ENCODE data around the gene TMEM40.
A peak's percentile ranks its signal among the peaks of the same experiment; 100 is the strongest.
"Not testable (repeated sequence)": the region's sequence is repeated elsewhere in the genome, so short reads cannot be mapped to it uniquely, and the experiment has no call there.

Gene TMEM40

DNA sequence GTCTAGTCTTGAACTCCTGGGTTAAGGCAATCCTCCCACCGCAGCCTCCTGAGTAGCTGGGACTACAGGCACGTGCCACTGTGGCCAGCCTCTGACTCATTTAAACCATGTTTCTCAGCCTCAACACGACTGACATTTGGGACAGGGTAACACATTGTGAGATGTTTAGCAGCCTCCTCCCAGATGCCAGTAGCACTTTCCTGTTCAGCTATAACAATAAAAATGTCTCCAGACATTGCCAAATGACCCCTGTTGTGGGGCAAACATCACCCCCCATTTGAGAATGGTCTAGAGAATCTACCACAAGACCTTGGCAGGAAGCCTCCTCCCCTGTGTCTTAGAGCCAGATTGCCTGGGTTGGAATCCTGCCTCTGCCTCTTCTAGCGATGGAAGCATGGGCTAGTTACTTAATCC, 8.4 kb downstream of the TMEM40 start:
- peak; percentile 76 for DNase-seq (ENCODE audit: low spot score)

GRCh38 chr3:12750223-12750622, 8.8 kb downstream of the TMEM40 start:
- DNase-seq (ENCODE audit: low spot score), result peak; percentile 73

DNA sequence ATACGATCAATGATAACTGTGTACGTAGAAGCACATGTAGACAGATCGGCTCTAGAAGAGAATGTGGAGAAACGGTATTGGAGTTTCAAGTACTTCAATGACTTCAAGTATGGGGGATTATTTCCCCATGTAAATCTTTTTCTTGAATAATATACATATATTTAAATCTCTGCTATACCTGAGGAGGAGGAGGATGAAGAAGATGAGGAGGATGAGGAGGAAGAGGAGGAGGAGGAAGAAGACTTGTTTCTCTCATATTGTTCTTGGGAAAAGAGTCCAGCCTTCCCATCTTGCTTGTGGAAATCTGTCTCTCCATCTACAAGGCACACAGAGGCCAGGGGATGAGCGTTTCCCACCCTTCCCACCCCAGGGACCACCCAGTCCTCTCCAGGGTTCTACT, 10.6 kb downstream of the TMEM40 start:
- no peak for DNase-seq (ENCODE audit: low spot score)

GRCh38 chr3:12746419-12746818, 12.6 kb downstream of the TMEM40 start:
- no peak for DNase-seq (ENCODE audit: low spot score)

DNA sequence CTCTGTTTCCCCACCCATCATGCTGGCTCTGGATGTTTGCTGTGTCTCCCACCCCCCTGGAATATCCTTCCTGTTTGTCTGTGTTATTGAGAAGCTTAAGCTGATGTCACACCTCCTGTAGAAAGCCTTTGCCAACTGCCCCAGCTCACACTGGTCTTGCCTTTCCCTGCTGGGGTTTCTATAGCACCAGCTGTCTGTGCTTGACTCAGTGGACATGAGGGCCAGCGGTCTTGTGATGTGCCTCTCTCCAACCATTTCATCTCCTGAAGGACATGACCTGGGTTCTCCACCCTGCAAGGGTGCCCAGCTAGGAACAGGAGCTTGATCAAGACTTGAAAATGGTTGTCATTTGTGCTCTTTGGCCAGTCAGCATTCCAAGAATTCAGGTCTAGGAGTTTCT, 14.7 kb downstream of the TMEM40 start:
- no peak for DNase-seq (ENCODE audit: low spot score)

DNA sequence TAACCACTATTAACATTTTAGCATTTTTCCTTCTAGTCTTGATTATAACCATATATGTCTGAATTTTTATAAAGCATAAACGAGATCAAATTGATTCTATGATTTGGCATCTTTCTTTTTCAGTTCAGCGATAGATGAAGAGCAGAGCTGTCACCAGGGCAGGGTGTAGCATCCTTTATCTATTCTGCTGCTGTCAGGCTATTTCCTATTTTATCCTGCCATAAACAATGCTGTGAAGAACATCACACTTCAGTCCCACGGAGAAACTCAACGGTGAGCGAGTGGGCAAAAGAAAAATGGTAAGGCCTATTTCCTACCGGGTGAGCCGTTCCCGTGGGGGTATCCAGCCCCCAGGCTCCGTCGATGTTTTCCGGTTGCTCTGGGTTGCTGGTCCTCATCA, 15.5 kb downstream of the TMEM40 start:
- DNase-seq (ENCODE audit: low spot score), result no peak

DNA sequence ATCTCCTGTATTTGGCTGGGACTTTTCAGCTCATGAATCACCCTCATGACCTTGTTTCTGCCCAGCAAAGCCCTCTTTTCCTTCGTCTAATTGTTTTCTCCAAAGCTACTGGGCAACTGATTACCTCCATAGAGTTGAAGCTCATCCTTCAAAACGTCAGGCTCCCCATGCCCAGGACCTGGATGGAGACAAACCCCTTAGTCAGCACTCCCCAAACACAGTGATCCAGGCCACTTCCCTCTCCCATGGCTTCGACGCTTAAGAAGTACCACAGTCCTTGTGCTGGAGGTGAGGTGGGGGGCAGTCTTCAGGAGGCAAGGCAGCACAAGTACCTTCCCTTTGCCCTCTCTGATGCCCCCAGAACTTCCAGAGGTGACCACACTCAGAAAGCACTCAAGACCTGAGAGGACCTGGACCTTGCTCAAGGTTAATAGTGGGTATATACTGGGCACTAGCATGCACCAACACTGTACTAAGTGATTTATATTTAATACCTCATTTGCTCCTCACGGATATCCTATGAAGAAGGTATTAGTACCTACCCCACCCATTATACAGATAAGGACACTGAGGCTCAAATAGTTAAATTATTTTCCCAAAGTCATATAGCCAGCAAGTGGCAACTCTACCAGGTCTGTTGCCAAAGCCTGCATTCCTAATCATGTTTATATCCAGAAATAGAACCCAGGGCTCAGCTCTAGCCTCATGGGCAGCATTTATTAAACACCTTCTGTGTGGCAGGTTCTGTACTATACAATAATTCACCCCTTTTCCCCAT, 16.5 kb downstream of the TMEM40 start:
- DNase-seq (ENCODE audit: low spot score), result no peak

DNA sequence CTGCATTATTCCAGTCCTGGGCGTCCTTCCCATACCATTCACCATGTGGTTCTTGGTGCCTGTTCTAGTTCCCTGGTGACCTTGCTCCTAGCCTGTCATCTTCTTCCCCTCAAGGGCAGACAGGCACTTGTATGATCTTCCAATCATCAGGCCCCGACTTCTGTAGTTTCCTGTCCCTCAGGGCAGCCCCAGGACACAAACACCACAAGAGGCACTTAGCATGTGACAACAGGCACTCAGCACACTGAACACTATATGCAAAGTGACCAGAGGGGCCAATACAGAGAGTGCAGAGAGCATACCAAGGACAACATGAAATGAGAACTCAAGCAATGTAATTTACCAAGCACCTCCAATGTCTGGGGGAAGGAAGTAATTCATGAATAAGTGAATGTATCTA, 17.9 kb downstream of the TMEM40 start:
- DNase-seq (ENCODE audit: low spot score), result no peak

DNA sequence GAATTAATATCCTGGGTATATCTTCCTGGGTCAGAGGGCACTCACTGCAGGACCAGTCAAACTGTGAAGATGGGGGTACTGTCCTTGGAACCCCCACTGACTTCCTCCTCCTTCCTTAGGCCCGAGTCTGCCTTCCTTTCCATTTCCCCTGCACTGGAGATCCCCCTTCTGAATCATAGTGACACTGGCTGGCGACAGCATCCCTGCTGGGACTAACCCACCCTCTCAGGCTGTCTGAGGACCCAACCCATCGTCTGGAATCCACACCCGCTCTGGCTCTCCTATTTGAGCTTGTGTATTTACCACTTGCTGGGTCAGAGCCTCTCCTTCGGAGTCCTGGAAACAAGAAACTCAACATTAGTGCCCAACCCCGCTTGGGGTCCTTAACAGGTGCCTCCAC, 21.2 kb downstream of the TMEM40 start:
- DNase-seq (ENCODE audit: low spot score), result no peak

DNA sequence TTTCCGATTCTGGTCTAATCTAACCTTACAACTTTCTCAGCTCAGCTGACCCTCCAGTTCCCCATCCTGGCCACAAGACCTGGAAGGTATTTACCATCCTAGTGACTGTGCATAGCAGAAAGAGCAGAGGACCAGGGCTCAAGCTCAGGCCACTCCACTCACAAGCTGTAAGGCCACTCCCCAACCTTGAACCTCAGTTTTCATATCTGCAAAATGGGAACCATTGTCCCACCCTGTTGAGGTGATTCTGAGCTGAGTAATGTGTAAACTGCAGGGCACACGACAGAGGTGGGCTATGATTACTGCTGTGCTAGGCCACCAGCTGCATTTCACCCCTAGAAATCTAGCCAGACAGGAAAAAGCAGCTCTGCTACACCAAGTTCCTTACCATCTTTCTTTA, 21.7 kb downstream of the TMEM40 start:
- DNase-seq (ENCODE audit: low spot score), result no peak

- no peak for DNase-seq (ENCODE audit: low spot score)
These were observed 24.1 kb downstream of the TMEM40 start for GRCh38 chr3:12734960-12735359.

DNA sequence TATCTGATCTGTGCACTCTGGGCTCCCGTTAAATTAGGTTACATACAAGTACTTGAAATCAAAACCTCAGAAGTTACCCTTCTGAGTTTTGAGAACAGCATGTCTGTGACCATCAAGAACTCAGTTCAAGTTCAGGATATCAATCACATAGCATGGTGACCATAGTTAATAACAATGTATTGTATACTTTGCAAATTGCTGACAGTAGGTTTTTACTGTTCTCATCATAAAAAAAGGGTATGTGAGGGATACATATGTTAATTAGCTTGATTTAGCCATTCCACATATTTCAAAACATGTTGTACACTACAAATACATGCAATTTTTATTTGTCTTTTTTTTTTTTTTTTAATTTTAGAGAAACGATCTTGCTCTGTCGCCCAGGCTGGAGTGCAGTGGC, 25.5 kb downstream of the TMEM40 start:
- DNase-seq (ENCODE audit: low spot score), result no peak

DNA sequence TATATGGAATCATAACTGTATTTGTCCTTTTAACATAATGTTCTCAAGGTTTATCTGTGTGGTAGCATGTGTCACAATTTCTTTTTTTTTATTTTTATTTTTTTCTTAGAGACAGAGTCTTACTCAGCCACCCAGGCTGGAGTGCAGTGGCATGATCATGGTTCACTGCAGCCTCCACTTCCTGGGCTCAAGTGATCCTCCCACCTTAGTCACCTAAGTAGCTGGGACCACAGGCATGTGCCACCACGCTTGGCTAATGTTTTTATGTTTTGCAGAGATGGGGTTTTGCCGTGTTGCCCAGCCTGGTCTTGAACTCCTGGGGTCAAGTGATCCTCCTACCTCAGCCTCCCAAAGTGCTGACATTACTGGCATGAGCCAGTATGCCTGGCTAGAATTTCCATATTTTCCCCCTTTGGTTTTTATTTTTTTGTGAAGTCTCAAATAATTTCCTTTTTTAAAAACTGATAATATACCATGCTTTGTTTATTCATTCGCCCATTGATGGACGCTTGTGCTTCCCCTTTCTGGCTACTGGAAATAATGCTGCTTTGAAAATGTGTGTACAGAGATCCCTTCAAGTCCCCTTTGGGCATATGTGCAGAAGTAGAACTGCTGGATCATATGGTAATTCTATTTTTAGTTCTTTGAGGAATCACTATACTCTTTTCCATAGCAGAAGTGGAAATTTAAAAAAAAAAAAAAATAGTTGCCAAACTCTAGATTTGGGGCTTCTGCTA, 28.4 kb downstream of the TMEM40 start:
- no peak for DNase-seq (ENCODE audit: low spot score)

DNA sequence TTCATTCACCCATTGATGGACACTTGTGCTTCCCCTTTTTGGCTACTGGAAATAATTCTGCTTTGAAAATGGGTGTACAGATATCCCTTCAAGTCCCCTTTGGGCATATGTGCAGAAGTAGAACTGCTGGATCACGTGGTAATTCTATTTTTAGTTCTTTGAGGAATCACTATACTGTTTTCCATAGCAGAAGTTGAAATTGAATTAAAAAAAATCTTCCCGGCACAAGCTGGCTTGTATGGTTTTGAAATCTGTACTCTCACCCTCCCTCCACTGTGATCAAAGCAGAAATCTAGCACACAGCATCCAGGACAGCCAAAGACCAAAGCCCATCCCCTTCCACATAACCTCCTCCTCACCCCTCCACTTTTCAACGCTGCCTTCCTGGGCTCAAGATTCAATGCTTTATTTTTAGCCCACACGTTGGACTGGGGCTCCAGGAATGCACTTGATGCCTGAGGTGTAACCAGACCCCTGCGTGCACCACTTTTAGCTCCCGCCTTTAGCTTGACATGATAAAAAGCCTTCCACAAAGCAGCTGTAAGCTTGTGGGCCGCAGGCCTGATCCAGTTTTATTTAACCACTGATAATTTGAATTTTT, 29.9 kb downstream of the TMEM40 start:
- DNase-seq (ENCODE audit: low spot score), result no peak

GRCh38 chr3:12727937-12728336, 31.1 kb downstream of the TMEM40 start:
- no peak for DNase-seq (ENCODE audit: low spot score)

- no peak for DNase-seq (ENCODE audit: low spot score)
These were observed 31.6 kb downstream of the TMEM40 start for GRCh38 chr3:12727481-12727880.

- DNase-seq (ENCODE audit: low spot score), result no peak
These were observed 33.6 kb downstream of the TMEM40 start for GRCh38 chr3:12725436-12725835.

DNA sequence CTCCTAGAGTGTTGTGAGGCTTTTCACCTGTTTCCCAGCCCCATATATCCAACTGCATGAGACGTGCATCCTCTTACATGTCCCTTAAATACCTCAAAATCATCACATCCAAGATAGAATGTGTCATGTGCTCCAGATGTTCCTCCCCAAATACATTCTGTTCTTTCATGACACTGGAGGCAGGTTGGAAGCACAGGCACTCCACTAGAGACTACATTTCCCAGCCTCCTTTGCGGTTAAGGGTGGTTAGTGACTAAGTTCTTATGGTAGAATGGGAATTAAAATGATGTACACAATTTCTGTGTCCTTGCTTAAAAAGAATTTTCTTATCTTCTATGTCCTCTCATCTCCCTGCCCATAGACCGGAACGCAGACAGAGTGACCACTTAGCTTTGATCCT, 34.3 kb downstream of the TMEM40 start:
- no peak for DNase-seq (ENCODE audit: low spot score)

GRCh38 chr3:12723362-12723761, 35.7 kb downstream of the TMEM40 start:
- not testable (repeated sequence) for DNase-seq (ENCODE audit: low spot score)

- no peak for DNase-seq (ENCODE audit: low spot score)
These were observed 36.8 kb downstream of the TMEM40 start for GRCh38 chr3:12722226-12722625.

DNA sequence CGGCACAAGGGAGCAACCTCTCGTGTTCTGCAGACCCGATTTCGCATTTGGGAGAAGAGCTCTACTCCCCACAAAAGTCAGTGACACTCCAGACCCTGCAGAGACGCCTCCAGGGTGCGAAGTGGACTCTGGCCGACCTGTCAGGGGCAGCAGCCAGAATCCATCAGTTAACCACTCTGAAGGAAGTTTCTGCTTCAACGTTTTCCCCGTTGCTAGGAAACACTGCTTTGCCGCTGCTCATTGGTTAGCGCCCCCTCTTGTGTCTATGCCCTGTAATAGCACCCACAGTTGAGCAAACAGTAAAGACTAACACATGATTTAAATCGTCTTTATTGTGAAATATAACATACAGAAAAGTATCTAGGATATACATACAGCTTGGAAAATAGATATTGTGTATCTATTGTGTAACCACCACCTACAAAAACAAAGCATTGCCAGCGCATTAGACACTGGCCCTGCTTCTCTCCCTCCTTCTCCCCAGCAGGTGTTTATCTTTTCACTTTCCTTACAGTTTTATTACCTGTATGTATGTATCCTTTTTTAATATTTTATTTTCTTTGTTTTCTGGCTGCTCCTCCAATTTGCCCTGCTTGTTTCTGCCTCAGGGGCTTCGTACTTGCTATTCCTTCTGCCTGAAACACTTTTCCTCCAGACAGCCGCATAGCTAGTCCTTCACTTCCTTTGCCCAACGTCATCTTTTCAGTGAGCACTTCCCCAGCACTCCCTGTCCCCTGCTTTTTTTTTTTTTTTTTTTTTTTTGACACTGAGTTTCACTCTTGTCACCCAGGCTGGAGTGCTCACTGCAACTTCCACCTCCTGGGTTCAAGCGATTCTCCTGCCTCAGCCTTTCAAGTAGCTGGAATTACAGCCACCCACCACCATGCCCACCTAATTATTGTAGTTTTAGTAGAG, 38.8 kb downstream of the TMEM40 start:
- peak; percentile 91 for DNase-seq (ENCODE audit: low spot score)

DNA sequence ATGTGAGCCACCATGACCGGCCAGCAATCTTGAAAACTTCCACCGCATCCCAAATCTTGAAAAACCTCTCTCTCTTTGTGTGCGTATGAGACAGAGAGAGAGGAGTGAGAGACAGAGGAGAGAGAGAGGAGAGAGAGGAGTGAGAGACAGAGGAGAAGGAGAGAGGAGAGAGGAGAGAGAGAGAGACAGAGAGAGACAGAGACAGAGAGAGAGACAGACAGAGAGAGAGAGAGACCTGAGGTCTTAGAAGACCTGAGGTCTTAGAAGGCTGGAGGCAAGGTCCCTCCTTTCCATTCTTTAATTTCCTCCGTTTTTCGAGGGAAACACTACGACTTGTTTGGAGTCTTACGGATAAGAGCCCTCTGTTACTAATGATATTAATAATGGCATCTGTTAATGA, 39.5 kb downstream of the TMEM40 start:
- DNase-seq (ENCODE audit: low spot score), result no peak

Measured in AG08395 (cell line).